Caco-2 (cell line): Measurements from ENCODE around the gene PSIP1. TPM values are rescaled to one million over a fixed set of nuclear protein-coding genes. Genes with fewer than 3 reads are reported as not detected.

ENCODE experiments used
- BruUV-seq: library from RNA; stranded (reverse); fragments of 400-500 nt; replicated peaks from 2 replicates; lab custom pipeline; 2021; lab: Mats Ljungman, UMichigan
- CTCF ChIA-PET: fragments of 300-600 bp; sonication (Branson Sonifier 250); formaldehyde crosslinking; loops from one replicate; lab custom pipeline; 2022; ENCODE audit warnings: antibody characterized with exemption; lab: Charles Lee
- POLR2A ChIA-PET: fragments of 300-600 bp; sonication (Branson Sonifier 250); formaldehyde crosslinking; loops from one replicate; lab custom pipeline; 2022; ENCODE audit warnings: antibody characterized with exemption; lab: Charles Lee
- DNase-seq, 2 experiments: peaks; one replicate each; pipeline versions ENCODE4 v3.0.0 to v3.0.0-alpha.2; 2020 to 2022
- H3K27me3 ChIP-seq: replicated peaks from 2 replicates; pipeline ENCODE4 v1.6.0; 2011; ENCODE audit warnings: low read length; ENCODE audit not compliant: control insufficient read depth, insufficient read depth
- H3K36me3 ChIP-seq: 2 replicates; pipeline ENCODE4 v1.5.1; 2011; ENCODE audit warnings: low read length; ENCODE audit not compliant: control insufficient read depth, insufficient read depth
- H3K4me1 ChIP-seq: fragments of 250-450 bp; sonication (Bioruptor Pico); 2 replicates; pipeline ENCODE4 v1.5.1; 2020; ENCODE audit warnings: mild to moderate bottlenecking
- H3K4me3 ChIP-seq: 2 replicates; pipeline ENCODE4 v1.5.1; 2011; ENCODE audit warnings: low read depth, mild to moderate bottlenecking, control low read depth, low read length
- H3K9me3 ChIP-seq: fragments of 250-450 bp; sonication (Bioruptor Pico); 2 replicates; pipeline ENCODE4 v1.5.1; 2020; ENCODE audit warnings: mild to moderate bottlenecking, moderate library complexity
- H3K27ac Mint-ChIP-seq: one replicate; pipeline ENCODE4 v1.8.0; 2022; ENCODE audit warnings: mixed read lengths; ENCODE audit not compliant: unreplicated experiment
- H3K27me3 Mint-ChIP-seq: one replicate; pipeline ENCODE4 v1.8.0; 2022; ENCODE audit warnings: mixed read lengths; ENCODE audit not compliant: insufficient read depth, unreplicated experiment
- H3K36me3 Mint-ChIP-seq: one replicate; pipeline ENCODE4 v1.8.0; 2022; ENCODE audit warnings: mild to moderate bottlenecking, mixed read lengths; ENCODE audit not compliant: insufficient read depth, unreplicated experiment
- H3K4me1 Mint-ChIP-seq: one replicate; pipeline ENCODE4 v1.8.0; 2022; ENCODE audit warnings: low read depth, mixed read lengths; ENCODE audit not compliant: unreplicated experiment
- H3K4me3 Mint-ChIP-seq: one replicate; pipeline ENCODE4 v1.8.0; 2022; ENCODE audit warnings: mild to moderate bottlenecking, moderate library complexity, mixed read lengths; ENCODE audit not compliant: unreplicated experiment
- H3K9me3 Mint-ChIP-seq: one replicate; pipeline ENCODE4 v1.8.0; 2022; ENCODE audit warnings: mixed read lengths; ENCODE audit not compliant: unreplicated experiment
- CTCF ChIP-seq, 2 experiments: fragments of 200-600 bp in 1 of 2; IDR thresholded peaks; 1 replicate in 1 of 2; 2 replicates in 1 of 2; pipeline versions ENCODE4 v1.5.1 to v1.8.0; 2011 to 2022; ENCODE audit warnings: antibody characterized with exemption in 1 of 2, control low read depth in 1 of 2, inconsistent platforms in 1 of 2, low read depth in 1 of 2, low read length in 1 of 2, mild to moderate bottlenecking in 1 of 2, moderate library complexity in 1 of 2; ENCODE audit not compliant: insufficient read depth in 1 of 2, severe bottlenecking in 1 of 2, unreplicated experiment in 1 of 2
- intact Hi-C: fragments of 100-400 bp; cut with micrococcal nuclease; formaldehyde crosslinking; loops from one replicate; pipeline ENCODE4 v1.10.0; 2022; ENCODE audit not compliant: unreplicated experiment
- total RNA-seq: library from RNA; stranded (reverse); gene quantifications from 2 replicates; pipeline ENCODE4 v1.2.3, GENCODE V29; 2022

Gene PSIP1
- total RNA-seq, 1 experiment from 2014 or later = 54.1 TPM

DNA sequence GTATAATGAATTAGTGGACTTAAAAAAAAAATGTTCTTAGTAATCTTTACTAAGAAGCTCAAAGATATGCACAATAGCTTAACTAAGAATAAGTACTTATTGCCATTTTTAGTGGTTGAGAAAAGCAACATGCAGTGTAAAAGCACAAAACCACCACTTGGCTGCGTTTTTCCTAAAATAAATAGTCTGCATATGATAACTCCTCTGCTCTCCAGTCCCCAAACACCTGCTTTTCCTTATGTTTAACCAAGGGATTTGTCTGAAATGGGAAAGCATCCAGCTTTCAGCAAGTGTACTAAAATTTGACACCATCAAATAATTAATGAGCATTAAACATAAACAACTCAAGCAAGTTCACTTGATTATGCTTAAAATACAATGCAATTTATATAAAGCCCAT lies 41.4 kb downstream of the PSIP1 start:
- Mint-ChIP-seq H3K36me3 (peaks cover 30% of the 10 kb centered on the region), H3K4me1 (no peaks in the 10 kb centered on the region), H3K4me3 (no peak overlapping the region), H3K27me3 (no peaks in the 10 kb centered on the region), H3K9me3 (no peaks in the 10 kb centered on the region), H3K27ac (no peak overlapping the region)
- BruUV-seq = no TSS peak
- TF ChIP-seq CTCF (IDR thresholded peaks at IDR 0.05; ENCODE audit: insufficient read depth in 1 of 2, low read depth in 1 of 2, low read length in 1 of 2, severe bottlenecking in 1 of 2, unreplicated experiment in 1 of 2) = no peak
- Histone ChIP-seq H3K4me1 (no peaks in the 10 kb centered on the region), H3K27me3 (no peaks in the 10 kb centered on the region), H3K9me3 (no peaks in the 10 kb centered on the region), H3K4me3 (no peak overlapping the region), H3K36me3 (peaks cover 1% of the 10 kb centered on the region; the same call in 1 of the 2 replicates)
- intact Hi-C loops = no loop called here
- CTCF ChIA-PET = no interaction called here
- POLR2A ChIA-PET = no interaction called here
- no peak for DNase-seq

DNA sequence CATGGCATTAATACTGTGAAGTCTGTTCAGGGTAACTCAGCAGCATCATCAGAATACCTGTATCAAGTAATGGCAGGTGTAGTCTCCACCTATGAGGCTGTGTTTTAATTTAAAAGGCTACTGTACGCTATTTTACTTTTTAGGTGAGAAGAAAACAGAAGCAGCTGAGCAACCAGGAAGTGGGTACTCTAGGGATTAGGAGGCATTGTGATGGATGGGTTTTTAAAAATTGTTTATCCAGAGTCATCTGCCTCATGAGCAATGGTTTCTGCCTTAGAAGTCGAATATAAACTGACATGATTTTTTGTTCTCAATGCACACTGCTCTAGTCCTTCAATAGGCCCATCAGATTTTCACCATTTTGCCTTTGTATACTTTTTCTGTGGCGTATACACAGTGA lies 42.6 kb downstream of the PSIP1 start:
- ChIA-PET CTCF (no interaction called here), POLR2A (no interaction called here)
- H3K27ac Mint-ChIP-seq = no peak overlapping the region
- DNase-seq = no peak
- intact Hi-C loops = no loop called here
- no peak overlapping the region for H3K4me3 ChIP-seq
- H3K4me3 Mint-ChIP-seq = no peak overlapping the region
- H3K4me1 ChIP-seq = no peaks in the 10 kb centered on the region
- H3K36me3 Mint-ChIP-seq = peaks cover 24% of the 10 kb centered on the region
- no peaks in the 10 kb centered on the region for H3K4me1 Mint-ChIP-seq
- H3K27me3 Mint-ChIP-seq = no peaks in the 10 kb centered on the region
- no peaks in the 10 kb centered on the region for H3K9me3 Mint-ChIP-seq
- no peaks in the 10 kb centered on the region for H3K9me3 ChIP-seq
- no peaks in the 10 kb centered on the region for H3K36me3 ChIP-seq
- no TSS peak for BruUV-seq
- H3K27me3 ChIP-seq = no peaks in the 10 kb centered on the region
- TF ChIP-seq CTCF (IDR thresholded peaks at IDR 0.05; ENCODE audit: insufficient read depth in 1 of 2, low read depth in 1 of 2, low read length in 1 of 2, severe bottlenecking in 1 of 2, unreplicated experiment in 1 of 2) = no peak

DNA sequence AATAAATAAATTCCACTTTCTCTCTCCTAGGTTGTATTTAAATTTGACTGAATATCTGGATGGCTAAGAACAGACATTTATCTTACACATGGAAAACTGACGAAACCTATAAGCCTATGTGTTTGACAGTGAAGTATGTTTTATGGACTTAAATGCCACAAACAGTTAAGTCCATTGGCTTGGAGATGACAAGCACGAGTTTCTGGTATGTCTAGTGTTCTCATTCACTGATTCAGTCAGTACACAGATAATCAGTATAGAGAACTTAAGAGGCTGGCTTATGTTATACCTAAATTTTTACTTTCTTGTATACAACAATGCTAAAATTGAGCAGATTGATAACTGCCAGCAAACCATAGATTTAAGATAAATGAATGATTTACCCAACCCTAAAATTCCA lies 49.2 kb downstream of the PSIP1 start:
- peaks cover 33% of the 10 kb centered on the region for H3K36me3 Mint-ChIP-seq
- Histone ChIP-seq H3K4me1 (no peaks in the 10 kb centered on the region), H3K9me3 (no peaks in the 10 kb centered on the region), H3K4me3 (no peak overlapping the region), H3K27me3 (no peaks in the 10 kb centered on the region), H3K36me3 (no peaks in the 10 kb centered on the region)
- H3K4me3 Mint-ChIP-seq = no peak overlapping the region
- H3K27ac Mint-ChIP-seq = no peak overlapping the region
- no TSS peak for BruUV-seq
- ChIA-PET POLR2A (no interaction called here), CTCF (no interaction called here)
- TF ChIP-seq CTCF (IDR thresholded peaks at IDR 0.05; ENCODE audit: insufficient read depth in 1 of 2, low read depth in 1 of 2, low read length in 1 of 2, severe bottlenecking in 1 of 2, unreplicated experiment in 1 of 2) = no peak
- no peak for DNase-seq
- intact Hi-C loops = no loop called here
- H3K27me3 Mint-ChIP-seq = no peaks in the 10 kb centered on the region
- H3K9me3 Mint-ChIP-seq = no peaks in the 10 kb centered on the region
- H3K4me1 Mint-ChIP-seq = no peaks in the 10 kb centered on the region
